Measurements from ENCODE around the gene VPS18. TPM values are rescaled to one million over a fixed set of nuclear protein-coding genes. Genes with fewer than 3 reads are reported as not detected.

Gene VPS18
- total RNA-seq, 1 experiment from 2014 or later = 14.3 TPM

DNA sequence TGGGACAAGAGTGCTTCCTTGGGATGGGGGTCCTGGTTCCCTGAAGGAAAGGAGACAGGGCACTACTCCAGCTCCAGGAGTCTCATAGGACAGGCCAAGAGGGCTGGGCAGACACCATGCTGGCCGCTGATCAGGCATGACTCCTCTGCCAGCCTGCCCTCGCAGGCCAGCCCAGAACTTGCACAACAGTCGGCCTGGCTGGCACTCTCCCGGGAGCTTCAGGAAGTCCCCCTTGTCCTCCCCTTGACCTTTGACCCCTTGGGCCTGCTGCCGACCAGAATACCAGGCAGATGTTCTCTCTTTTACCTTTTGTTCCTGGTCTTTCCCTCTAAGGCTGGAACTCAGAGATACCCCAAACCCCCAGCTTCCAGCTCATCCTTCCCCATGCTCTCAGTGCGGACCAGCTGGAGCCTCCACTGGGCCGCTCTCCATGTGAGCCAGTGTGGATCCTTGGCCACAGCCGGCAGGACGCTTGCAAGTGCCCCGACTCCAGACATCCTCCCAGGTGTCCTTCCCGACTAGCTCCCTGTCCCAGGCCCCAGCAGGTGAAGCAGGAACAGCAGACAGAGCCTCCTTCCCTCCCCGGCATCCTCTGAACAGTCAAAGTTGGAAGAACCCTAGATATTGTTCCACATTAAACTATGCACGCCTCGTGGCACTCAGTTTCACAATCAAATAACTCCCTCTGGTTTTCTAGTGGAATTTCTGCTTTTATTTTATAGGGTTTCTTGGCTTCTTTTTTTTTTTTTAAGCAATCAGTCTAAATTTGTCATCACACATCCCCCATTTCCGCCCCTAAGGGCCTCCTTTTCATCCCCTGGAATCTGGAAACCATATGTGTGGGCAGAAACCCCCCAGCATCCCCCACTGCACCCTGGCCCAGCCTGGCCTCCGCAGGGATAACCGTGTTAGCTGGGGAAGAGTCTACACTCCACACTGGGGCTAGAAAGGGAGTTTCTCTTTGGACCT, 15.7 kb downstream of the VPS18 start:
- no peaks in the 10 kb centered on the region for H3K27me3 Mint-ChIP-seq (ENCODE audit: unreplicated experiment)
- H3K9me3 Mint-ChIP-seq (ENCODE audit: low read depth, unreplicated experiment) = no peaks in the 10 kb centered on the region
- intact Hi-C loops (cut with micrococcal nuclease; ENCODE audit: unreplicated experiment) = loop anchor here (10.0 kb wide), 1 partner anchor 55 kb away; no protein-coding TSS in a partner anchor
- BruUV-seq (replicated peaks) = no TSS peak
- no peaks in the 10 kb centered on the region for H3K4me1 Mint-ChIP-seq (ENCODE audit: low read depth, unreplicated experiment)
- TF ChIP-seq CTCF (IDR thresholded peaks at IDR 0.05; ENCODE audit: unreplicated experiment) = no peak
- CTCF ChIA-PET = no interaction called here
- H3K27ac Mint-ChIP-seq (ENCODE audit: unreplicated experiment) = no peak overlapping the region
- no peak overlapping the region for H3K4me3 Mint-ChIP-seq (ENCODE audit: low read depth, unreplicated experiment)
- no peak for DNase-seq
- peaks cover 15% of the 10 kb centered on the region for H3K36me3 Mint-ChIP-seq (ENCODE audit: insufficient read depth, unreplicated experiment)

GRCh38 chr15:40911141-40911540, 16.9 kb downstream of the VPS18 start:
- no peak overlapping the region for H3K4me3 Mint-ChIP-seq (ENCODE audit: low read depth, unreplicated experiment)
- no peaks in the 10 kb centered on the region for H3K27me3 Mint-ChIP-seq (ENCODE audit: unreplicated experiment)
- no peak overlapping the region for H3K27ac Mint-ChIP-seq (ENCODE audit: unreplicated experiment)
- H3K9me3 Mint-ChIP-seq (ENCODE audit: low read depth, unreplicated experiment) = no peaks in the 10 kb centered on the region
- intact Hi-C loops (cut with micrococcal nuclease; ENCODE audit: unreplicated experiment) = no loop called here
- no TSS peak for BruUV-seq (replicated peaks)
- H3K4me1 Mint-ChIP-seq (ENCODE audit: low read depth, unreplicated experiment) = no peaks in the 10 kb centered on the region
- no peak for TF ChIP-seq CTCF (IDR thresholded peaks at IDR 0.05; ENCODE audit: unreplicated experiment)
- no peak for DNase-seq
- H3K36me3 Mint-ChIP-seq (ENCODE audit: insufficient read depth, unreplicated experiment) = peaks cover 15% of the 10 kb centered on the region
- CTCF ChIA-PET = no interaction called here

DNA sequence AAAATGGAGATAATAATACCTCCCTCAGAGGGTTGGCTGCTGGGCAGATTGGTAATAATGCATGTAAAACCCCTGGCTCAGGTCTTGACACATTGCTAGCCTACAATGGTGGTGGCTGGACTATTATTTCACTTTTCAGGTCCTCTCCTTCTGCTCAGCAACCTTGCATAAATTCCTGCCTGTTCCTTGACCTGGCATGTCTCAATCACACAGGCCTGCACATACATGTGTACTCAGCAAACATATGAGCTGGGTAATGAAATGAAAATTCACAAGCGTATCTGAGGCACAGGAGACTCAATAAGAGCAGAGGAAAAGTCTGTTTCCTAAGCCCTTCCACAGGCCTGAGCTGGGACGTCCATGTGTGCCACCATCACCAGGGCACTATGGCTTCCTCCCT, 17.4 kb downstream of the VPS18 start:
- peaks cover 15% of the 10 kb centered on the region for H3K36me3 Mint-ChIP-seq (ENCODE audit: insufficient read depth, unreplicated experiment)
- no peak overlapping the region for H3K4me3 Mint-ChIP-seq (ENCODE audit: low read depth, unreplicated experiment)
- CTCF ChIA-PET = no interaction called here
- DNase-seq = no peak
- no peaks in the 10 kb centered on the region for H3K4me1 Mint-ChIP-seq (ENCODE audit: low read depth, unreplicated experiment)
- TF ChIP-seq CTCF (IDR thresholded peaks at IDR 0.05; ENCODE audit: unreplicated experiment) = no peak
- intact Hi-C loops (cut with micrococcal nuclease; ENCODE audit: unreplicated experiment) = no loop called here
- H3K9me3 Mint-ChIP-seq (ENCODE audit: low read depth, unreplicated experiment) = no peaks in the 10 kb centered on the region
- no TSS peak for BruUV-seq (replicated peaks)
- no peaks in the 10 kb centered on the region for H3K27me3 Mint-ChIP-seq (ENCODE audit: unreplicated experiment)
- H3K27ac Mint-ChIP-seq (ENCODE audit: unreplicated experiment) = no peak overlapping the region

DNA sequence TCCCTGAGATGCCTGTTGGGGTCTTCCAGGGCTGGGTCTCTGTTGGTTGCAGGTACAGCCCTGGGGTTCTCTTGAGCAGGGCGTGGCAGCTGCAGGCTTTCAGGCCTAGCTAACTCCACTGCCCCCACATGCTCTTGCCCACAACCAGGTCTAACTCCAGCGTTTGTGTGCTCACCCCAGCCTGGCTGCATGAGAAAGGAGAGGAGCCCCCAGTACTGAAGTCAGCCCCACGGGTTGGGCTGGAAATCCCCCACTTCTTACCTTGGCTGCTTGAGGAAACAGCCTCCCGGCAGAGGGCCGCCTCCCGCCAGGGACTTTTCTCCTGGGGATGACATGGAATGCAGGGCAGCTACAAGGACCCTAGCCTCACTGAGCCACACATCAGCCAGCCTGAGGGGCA, 18.2 kb downstream of the VPS18 start:
- no peak overlapping the region for H3K27ac Mint-ChIP-seq (ENCODE audit: unreplicated experiment)
- H3K4me1 Mint-ChIP-seq (ENCODE audit: low read depth, unreplicated experiment) = no peaks in the 10 kb centered on the region
- no peak overlapping the region for H3K4me3 Mint-ChIP-seq (ENCODE audit: low read depth, unreplicated experiment)
- BruUV-seq (replicated peaks) = no TSS peak
- DNase-seq = no peak
- no peaks in the 10 kb centered on the region for H3K9me3 Mint-ChIP-seq (ENCODE audit: low read depth, unreplicated experiment)
- intact Hi-C loops (cut with micrococcal nuclease; ENCODE audit: unreplicated experiment) = no loop called here
- TF ChIP-seq CTCF (IDR thresholded peaks at IDR 0.05; ENCODE audit: unreplicated experiment) = no peak
- H3K36me3 Mint-ChIP-seq (ENCODE audit: insufficient read depth, unreplicated experiment) = peaks cover 10% of the 10 kb centered on the region
- CTCF ChIA-PET = no interaction called here
- H3K27me3 Mint-ChIP-seq (ENCODE audit: unreplicated experiment) = no peaks in the 10 kb centered on the region

All from Calu3 (cell line).